Measurements from ENCODE around the gene UTP25.
A peak's percentile ranks its signal among the peaks of the same experiment; 100 is the strongest.
"Not testable (repeated sequence)": the region's sequence is repeated elsewhere in the genome, so short reads cannot be mapped to it uniquely, and the experiment has no call there.

UTP25 gene

DNA sequence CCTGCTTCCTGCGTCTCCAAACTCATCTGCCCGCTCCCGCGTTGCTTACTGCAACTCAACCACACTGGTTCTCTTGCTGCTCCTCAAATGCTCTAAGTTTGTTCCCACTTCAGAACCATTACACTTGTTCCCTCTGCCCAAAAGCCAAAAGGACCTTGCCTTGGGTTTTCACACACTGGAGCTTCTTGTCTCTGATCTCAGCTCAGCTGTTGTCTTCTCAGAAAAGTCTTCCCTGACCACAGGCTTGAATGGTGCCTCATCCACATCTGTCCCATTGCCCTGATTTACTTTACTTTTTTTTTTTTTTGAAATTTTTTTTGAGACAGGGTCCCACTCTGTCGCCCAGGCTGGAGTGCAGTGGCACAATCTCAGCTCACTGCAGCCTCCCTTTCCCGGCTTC is 66.0 kb downstream of the UTP25 start:
- Mint-ChIP-seq H3K9me3 (no peaks in the 10 kb centered on the region), H3K4me1 (ENCODE audit: low read depth) (peaks cover 30% of the 10 kb centered on the region), H3K36me3 (ENCODE audit: low read depth) (no peaks in the 10 kb centered on the region), H3K27me3 (ENCODE audit: low read depth) (peaks cover 8% of the 10 kb centered on the region), H3K4me3 (no peak overlapping the region), H3K27ac (no peak overlapping the region)
- DNase-seq (ENCODE audit: low spot score): no peak

DNA sequence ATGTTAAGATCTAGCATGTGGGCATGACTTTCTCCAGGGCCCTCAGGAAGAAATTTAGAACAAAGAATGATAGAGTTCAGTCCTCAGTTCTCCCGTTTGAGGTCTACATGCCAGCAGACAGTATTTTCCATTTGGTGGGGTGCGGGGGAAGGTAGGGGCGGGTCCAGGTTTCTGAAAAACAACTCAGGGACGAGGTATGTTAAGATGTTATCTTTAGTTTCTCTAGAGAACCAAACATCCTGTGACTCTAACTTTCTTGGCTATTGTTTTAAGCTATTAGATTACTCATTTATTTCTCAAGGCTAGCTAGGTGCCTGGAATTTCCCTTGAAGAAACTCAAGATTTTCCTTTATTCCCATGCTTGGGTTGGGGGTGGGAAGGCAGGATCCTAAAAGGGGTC is 67.9 kb downstream of the UTP25 start:
- no peaks in the 10 kb centered on the region for H3K9me3 Mint-ChIP-seq
- peaks cover 8% of the 10 kb centered on the region for H3K27me3 Mint-ChIP-seq (ENCODE audit: low read depth)
- H3K27ac Mint-ChIP-seq: peak overlapping the region; percentile 58
- H3K36me3 Mint-ChIP-seq (ENCODE audit: low read depth): no peaks in the 10 kb centered on the region
- peaks cover 30% of the 10 kb centered on the region for H3K4me1 Mint-ChIP-seq (ENCODE audit: low read depth)
- DNase-seq (ENCODE audit: low spot score): peak; percentile 21
- H3K4me3 Mint-ChIP-seq: peak overlapping the region; percentile 28

DNA sequence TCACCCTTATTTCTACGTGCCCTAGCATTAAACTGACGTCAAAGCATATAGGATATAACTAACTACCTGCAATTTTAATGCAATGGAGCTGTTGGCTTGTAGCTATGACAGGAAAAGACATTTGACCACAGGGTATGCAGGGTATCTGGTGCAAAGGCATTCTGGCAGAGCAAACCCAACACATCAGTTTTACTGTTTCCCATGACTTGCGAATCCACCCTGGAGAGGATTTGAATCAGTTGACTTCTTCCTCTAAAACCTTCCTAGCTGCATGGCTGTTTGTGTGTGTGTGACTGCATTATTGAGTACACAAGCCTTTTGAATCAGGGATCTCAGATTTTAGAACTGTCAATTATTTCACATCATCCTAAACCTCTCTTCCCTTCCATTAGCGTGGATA is 68.6 kb downstream of the UTP25 start:
- Mint-ChIP-seq H3K4me1 (ENCODE audit: low read depth) (peaks cover 30% of the 10 kb centered on the region), H3K27ac (peak overlapping the region; percentile 58), H3K27me3 (ENCODE audit: low read depth) (peaks cover 8% of the 10 kb centered on the region), H3K4me3 (peak overlapping the region; percentile 28), H3K9me3 (no peaks in the 10 kb centered on the region), H3K36me3 (ENCODE audit: low read depth) (no peaks in the 10 kb centered on the region)
- no peak for DNase-seq (ENCODE audit: low spot score)

DNA sequence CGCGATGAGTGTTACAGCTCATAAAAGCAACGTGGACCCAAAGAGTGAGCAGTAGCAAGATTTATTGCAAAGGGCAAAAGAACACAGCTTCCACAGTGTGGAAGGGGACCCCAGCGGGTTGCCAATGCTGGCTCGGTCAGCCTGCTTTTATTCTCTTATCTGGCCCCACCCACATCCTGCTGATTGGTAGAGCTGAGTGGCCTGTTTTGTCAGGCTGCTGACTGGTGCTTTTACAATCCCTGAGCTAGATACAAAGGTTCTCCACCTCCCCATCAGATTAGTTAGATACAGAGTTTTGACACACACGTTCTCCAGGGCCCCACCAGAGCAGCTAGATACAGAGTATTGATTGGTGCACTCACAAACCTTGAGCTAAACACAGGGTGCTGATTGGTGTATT is 70.5 kb downstream of the UTP25 start:
- not testable (repeated sequence) for H3K27ac Mint-ChIP-seq; H3K9me3 Mint-ChIP-seq; H3K36me3 Mint-ChIP-seq (ENCODE audit: low read depth); H3K4me3 Mint-ChIP-seq; DNase-seq (ENCODE audit: low spot score)
- peaks cover 13% of the 10 kb centered on the region for H3K27me3 Mint-ChIP-seq (ENCODE audit: low read depth)
- H3K4me1 Mint-ChIP-seq (ENCODE audit: low read depth): peaks cover 30% of the 10 kb centered on the region

DNA sequence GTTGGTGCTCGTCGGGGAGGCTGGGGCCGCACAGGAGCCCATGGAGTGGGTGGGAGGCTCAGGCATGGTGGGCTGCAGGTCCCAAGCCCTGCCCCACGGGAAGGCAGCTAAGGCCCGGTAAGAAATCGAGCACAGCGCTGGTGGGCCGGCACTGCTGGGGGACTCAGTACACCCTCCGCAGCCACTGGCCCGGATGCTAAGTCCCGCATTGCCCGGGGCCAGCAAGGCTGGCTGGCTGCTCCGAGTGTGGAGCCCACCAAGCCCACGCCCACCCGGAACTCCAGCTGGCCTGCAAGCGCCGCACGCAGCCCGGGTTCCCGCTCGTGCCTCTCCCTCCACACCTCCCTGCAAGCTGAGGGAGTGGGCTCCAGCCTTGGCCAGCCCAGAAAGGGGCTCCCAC is 71.1 kb downstream of the UTP25 start:
- H3K27me3 Mint-ChIP-seq (ENCODE audit: low read depth): peaks cover 13% of the 10 kb centered on the region
- H3K27ac Mint-ChIP-seq, H3K9me3 Mint-ChIP-seq: not testable (repeated sequence)

DNA sequence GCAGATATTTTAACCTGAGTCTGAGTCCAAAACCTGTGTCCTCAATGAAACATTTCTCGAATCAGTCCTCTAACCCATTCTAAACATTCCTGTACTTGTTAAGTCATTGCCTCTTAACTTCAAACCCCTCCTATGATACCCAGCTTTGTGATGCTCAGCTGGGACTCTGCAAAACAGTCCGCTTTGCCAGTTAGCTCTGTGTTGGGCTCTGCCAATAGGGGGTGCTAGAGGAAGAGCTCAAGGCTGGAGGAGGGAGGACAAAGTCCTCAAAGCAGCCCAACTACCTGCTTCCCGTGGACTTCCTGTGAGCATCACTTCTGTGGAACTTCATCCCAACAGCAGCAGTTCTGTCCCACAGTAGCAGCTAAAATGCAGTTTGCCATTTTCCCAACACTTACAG is 72.2 kb downstream of the UTP25 start:
- peaks cover 19% of the 10 kb centered on the region for H3K4me1 Mint-ChIP-seq (ENCODE audit: low read depth)
- DNase-seq (ENCODE audit: low spot score): no peak
- no peaks in the 10 kb centered on the region for H3K9me3 Mint-ChIP-seq
- H3K36me3 Mint-ChIP-seq (ENCODE audit: low read depth): no peaks in the 10 kb centered on the region
- H3K4me3 Mint-ChIP-seq: no peak overlapping the region
- peaks cover 12% of the 10 kb centered on the region for H3K27me3 Mint-ChIP-seq (ENCODE audit: low read depth)
- H3K27ac Mint-ChIP-seq: no peak overlapping the region

More for the DNA sequence above, 71.1 kb downstream of the UTP25 start:
- DNase-seq (ENCODE audit: low spot score); H3K4me3 Mint-ChIP-seq; H3K36me3 Mint-ChIP-seq (ENCODE audit: low read depth): not testable (repeated sequence)
- peaks cover 26% of the 10 kb centered on the region for H3K4me1 Mint-ChIP-seq (ENCODE audit: low read depth)

DNA sequence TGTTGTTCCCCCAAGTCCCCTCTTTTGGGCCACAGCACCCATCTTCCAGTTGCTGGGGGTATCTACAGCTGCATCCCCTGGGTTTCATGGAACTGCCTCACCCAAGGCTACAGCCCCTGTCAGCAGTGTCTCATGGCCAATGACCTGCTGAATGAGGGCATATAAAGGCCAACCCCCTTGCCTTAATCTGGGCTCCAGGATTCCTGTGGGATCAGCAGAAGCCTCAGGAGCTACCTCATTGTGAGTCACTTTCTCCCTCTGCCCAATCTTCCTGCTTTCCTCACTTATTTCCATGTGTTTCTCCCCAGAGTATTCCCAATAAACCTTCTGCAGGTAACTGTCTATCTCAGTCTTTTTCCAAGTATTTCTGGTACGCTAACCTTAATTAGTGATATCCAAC is 73.0 kb downstream of the UTP25 start:
- Mint-ChIP-seq H3K27me3 (ENCODE audit: low read depth) (peaks cover 12% of the 10 kb centered on the region), H3K36me3 (ENCODE audit: low read depth) (no peaks in the 10 kb centered on the region), H3K4me1 (ENCODE audit: low read depth) (peaks cover 11% of the 10 kb centered on the region), H3K4me3 (no peak overlapping the region), H3K9me3 (no peaks in the 10 kb centered on the region), H3K27ac (no peak overlapping the region)
- no peak for DNase-seq (ENCODE audit: low spot score)

DNA sequence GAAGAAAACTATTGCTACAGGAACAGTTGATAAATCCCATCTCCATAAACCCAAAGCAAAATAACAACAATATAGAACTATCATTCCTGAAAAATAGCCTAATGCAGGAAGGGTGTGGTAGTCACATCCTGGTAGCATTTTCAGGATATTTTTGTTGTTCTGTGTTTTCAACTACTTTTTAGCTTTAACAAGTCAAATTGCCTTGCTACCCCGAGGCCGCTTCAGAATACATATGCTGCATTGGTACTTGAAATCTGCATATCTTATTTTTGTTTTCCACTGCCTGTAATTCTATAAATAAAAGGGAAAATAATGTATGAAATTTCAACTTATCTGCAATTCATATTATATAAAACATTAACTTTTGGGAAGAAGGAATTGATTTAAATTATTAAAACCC is 73.4 kb downstream of the UTP25 start:
- Mint-ChIP-seq H3K36me3 (ENCODE audit: low read depth) (no peaks in the 10 kb centered on the region), H3K4me1 (ENCODE audit: low read depth) (peaks cover 6% of the 10 kb centered on the region), H3K9me3 (no peaks in the 10 kb centered on the region), H3K27ac (no peak overlapping the region), H3K4me3 (no peak overlapping the region), H3K27me3 (ENCODE audit: low read depth) (peaks cover 12% of the 10 kb centered on the region)
- DNase-seq (ENCODE audit: low spot score): no peak

DNA sequence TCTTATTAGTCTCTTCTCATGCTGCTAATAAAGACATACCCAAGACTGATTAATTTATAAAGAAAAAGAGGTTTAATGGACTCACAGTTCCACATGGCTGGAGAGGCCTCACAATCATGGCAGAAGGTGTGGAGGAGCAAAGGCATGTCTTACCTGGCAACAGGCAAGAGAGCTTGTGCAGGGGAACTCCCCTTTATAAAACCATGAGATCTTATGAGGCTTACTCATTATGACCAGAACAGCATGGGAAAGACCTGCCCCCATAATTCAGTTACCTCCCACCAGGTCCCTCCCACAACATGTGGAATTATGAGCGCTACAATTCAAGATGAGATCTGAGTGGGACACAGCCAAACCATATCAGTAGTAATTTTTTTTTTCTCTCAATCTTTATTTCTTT is 77.0 kb downstream of the UTP25 start:
- H3K27ac Mint-ChIP-seq; H3K4me1 Mint-ChIP-seq (ENCODE audit: low read depth); H3K27me3 Mint-ChIP-seq (ENCODE audit: low read depth); DNase-seq (ENCODE audit: low spot score); H3K4me3 Mint-ChIP-seq; H3K36me3 Mint-ChIP-seq (ENCODE audit: low read depth); H3K9me3 Mint-ChIP-seq: not testable (repeated sequence)

Measured in T-helper 2 cell treated with Interferon-gamma antibody and Interleukin-4, amounts not matched to agents 5 μg/mL and 100 μg/mL, for 36 hours (primary cell).